NT2/D1 (cell line): ENCODE data around the gene PDE11A.

Experiments
- SUZ12 ChIP-seq: IDR thresholded peaks from 2 replicates; pipeline ENCODE4 v1.6.1; 2011; ENCODE audit not compliant: insufficient read length, insufficient read depth; ENCODE audit errors: extremely low read depth
- YY1 ChIP-seq: IDR thresholded peaks from 2 replicates; pipeline ENCODE4 v1.6.1; 2011; ENCODE audit not compliant: insufficient read length, insufficient read depth
- ZNF274 ChIP-seq: IDR thresholded peaks from 2 replicates; pipeline ENCODE4 v1.6.1; 2011; ENCODE audit warnings: mild to moderate bottlenecking, low read depth, low read length

GRCh38 chr2:177818412-177818811 is 254.2 kb downstream of the PDE11A start:
- TF ChIP-seq YY1 (no peak), ZNF274 (no peak), SUZ12 (no peak)
